Fibroblast of lung (primary cell): ENCODE data around the gene ETV6. TPM values are rescaled to one million over a fixed set of nuclear protein-coding genes. Genes with fewer than 3 reads are reported as not detected.

ENCODE experiments used
- DNase-seq, 2 donors: peaks; one replicate each; pipeline versions ENCODE4 v3.0.0 to v3.0.0-alpha.2; 2010; ENCODE audit warnings: low read depth in 2 of 2
- H2AFZ ChIP-seq: 2 replicates; pipeline ENCODE4 v1.5.1; 2012; ENCODE audit warnings: low read length, control low read depth, inconsistent platforms
- H3K27ac ChIP-seq: 2 replicates; pipeline ENCODE4 v1.5.1; 2011; ENCODE audit warnings: low read length, control low read depth; ENCODE audit not compliant: insufficient read depth
- H3K27me3 ChIP-seq: 2 replicates; pipeline ENCODE4 v1.5.1; 2011; ENCODE audit warnings: mild to moderate bottlenecking, low read length; ENCODE audit not compliant: control insufficient read depth, insufficient read depth
- H3K36me3 ChIP-seq: 2 replicates; pipeline ENCODE4 v1.5.1; 2011; ENCODE audit warnings: low read length; ENCODE audit not compliant: control insufficient read depth, insufficient read depth
- H3K4me1 ChIP-seq: 2 replicates; pipeline ENCODE4 v1.5.1; 2011; ENCODE audit warnings: low read length; ENCODE audit not compliant: control insufficient read depth, insufficient read depth; ENCODE audit errors: extremely low read depth
- H3K4me2 ChIP-seq: 2 replicates; pipeline ENCODE4 v1.5.1; 2011; ENCODE audit warnings: low read length, control low read depth; ENCODE audit not compliant: insufficient read depth; ENCODE audit errors: extremely low read depth
- H3K4me3 ChIP-seq, 4 experiments: fragments of 200-600 bp in 1 of 4; sonication (generic) in 1 of 4; replicated peaks in 1 of 4; 2 replicates each; pipeline ENCODE4 v1.5.1; 2011 to 2016; ENCODE audit warnings: low read length in 4 of 4, low read depth in 3 of 4, mild to moderate bottlenecking in 3 of 4, control low read depth in 2 of 4, inconsistent platforms in 1 of 4, mixed read lengths in 1 of 4; ENCODE audit not compliant: insufficient read depth in 1 of 4; ENCODE audit errors: control extremely low read depth in 1 of 4
- H3K79me2 ChIP-seq: 2 replicates; pipeline ENCODE4 v1.5.1; 2012; ENCODE audit warnings: mild to moderate bottlenecking, low read length, inconsistent platforms; ENCODE audit not compliant: control insufficient read depth, insufficient read depth
- H3K9ac ChIP-seq: 2 replicates; pipeline ENCODE4 v1.5.1; 2011; ENCODE audit warnings: mild to moderate bottlenecking, low read length, control low read depth; ENCODE audit not compliant: insufficient read depth
- H3K9me3 ChIP-seq: 2 replicates; pipeline ENCODE4 v1.5.1; 2012; ENCODE audit warnings: low read depth, low read length; ENCODE audit not compliant: control insufficient read depth, insufficient read depth
- H4K20me1 ChIP-seq: 2 replicates; pipeline ENCODE4 v1.5.1; 2011; ENCODE audit warnings: low read length; ENCODE audit not compliant: control insufficient read depth, insufficient read depth; ENCODE audit errors: extremely low read depth
- EZH2 ChIP-seq: IDR thresholded peaks from 2 replicates; pipeline ENCODE4 v1.5.1; 2012; ENCODE audit warnings: low read length, control low read depth, mild to moderate bottlenecking; ENCODE audit errors: missing control alignments
- polyA plus RNA-seq, 2 donors: library from polyadenylated mRNA; depleted of rRNA in 1 of 2; stranded (reverse) in 1 of 2; unstranded in 1 of 2; fragments of >200 nt; gene quantifications; 2 replicates each; pipeline ENCODE4 v1.2.1, GENCODE V29; 2011 to 2012; ENCODE audit warnings: missing spikeins in 1 of 2
- total RNA-seq: library from RNA; depleted of rRNA; stranded (reverse); fragments of >200 nt; gene quantifications from 2 replicates; pipeline ENCODE4 v1.2.1, GENCODE V29; 2014
- TF ChIP-seq, protein P1 (sequence below), 2 donors: IDR thresholded peaks in 1 of 2; conservative IDR thresholded peaks in 1 of 2; 1 replicate in 1 of 2; 2 replicates in 1 of 2; pipeline ENCODE4 v1.5.1; 2011 to 2012; ENCODE audit warnings: low read length in 2 of 2, control low read depth in 1 of 2, inconsistent platforms in 1 of 2, low read depth in 1 of 2, mild to moderate bottlenecking in 1 of 2

The ETV6 gene
- total and polyA plus RNA-seq, 2 donors (not counting 1 experiment from before 2014, with no cell fraction given): 4.3 to 8.9 TPM

DNA sequence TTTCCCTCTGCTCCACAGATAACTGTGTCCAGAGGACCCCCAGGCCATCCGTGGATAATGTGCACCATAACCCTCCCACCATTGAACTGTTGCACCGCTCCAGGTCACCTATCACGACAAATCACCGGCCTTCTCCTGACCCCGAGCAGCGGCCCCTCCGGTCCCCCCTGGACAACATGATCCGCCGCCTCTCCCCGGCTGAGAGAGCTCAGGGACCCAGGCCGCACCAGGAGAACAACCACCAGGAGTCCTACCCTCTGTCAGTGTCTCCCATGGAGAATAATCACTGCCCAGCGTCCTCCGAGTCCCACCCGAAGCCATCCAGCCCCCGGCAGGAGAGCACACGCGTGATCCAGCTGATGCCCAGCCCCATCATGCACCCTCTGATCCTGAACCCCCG lies 219.9 kb downstream of the ETV6 start:
- no peaks in the 10 kb centered on the region for H4K20me1 ChIP-seq
- H2AFZ ChIP-seq: no peak overlapping the region
- no peaks in the 10 kb centered on the region for H3K79me2 ChIP-seq
- H3K9me3 ChIP-seq: no peaks in the 10 kb centered on the region
- no peak overlapping the region for H3K4me2 ChIP-seq
- H3K4me1 ChIP-seq: no peaks in the 10 kb centered on the region
- H3K27ac ChIP-seq: no peak overlapping the region
- TF ChIP-seq EZH2: no peak
- TF ChIP-seq, protein P1, sequence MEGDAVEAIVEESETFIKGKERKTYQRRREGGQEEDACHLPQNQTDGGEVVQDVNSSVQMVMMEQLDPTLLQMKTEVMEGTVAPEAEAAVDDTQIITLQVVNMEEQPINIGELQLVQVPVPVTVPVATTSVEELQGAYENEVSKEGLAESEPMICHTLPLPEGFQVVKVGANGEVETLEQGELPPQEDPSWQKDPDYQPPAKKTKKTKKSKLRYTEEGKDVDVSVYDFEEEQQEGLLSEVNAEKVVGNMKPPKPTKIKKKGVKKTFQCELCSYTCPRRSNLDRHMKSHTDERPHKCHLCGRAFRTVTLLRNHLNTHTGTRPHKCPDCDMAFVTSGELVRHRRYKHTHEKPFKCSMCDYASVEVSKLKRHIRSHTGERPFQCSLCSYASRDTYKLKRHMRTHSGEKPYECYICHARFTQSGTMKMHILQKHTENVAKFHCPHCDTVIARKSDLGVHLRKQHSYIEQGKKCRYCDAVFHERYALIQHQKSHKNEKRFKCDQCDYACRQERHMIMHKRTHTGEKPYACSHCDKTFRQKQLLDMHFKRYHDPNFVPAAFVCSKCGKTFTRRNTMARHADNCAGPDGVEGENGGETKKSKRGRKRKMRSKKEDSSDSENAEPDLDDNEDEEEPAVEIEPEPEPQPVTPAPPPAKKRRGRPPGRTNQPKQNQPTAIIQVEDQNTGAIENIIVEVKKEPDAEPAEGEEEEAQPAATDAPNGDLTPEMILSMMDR (conservative IDR thresholded peaks at IDR 0.05 in 1 of 2, IDR thresholded peaks at IDR 0.05 in 1 of 2; ENCODE audit: low read depth in 1 of 2, low read length in 2 of 2): no peak
- H3K9ac ChIP-seq: no peak overlapping the region
- no peak for DNase-seq
- no peaks in the 10 kb centered on the region for H3K36me3 ChIP-seq
- H3K4me3 ChIP-seq: no peak overlapping the region
- H3K27me3 ChIP-seq: no peaks in the 10 kb centered on the region

DNA sequence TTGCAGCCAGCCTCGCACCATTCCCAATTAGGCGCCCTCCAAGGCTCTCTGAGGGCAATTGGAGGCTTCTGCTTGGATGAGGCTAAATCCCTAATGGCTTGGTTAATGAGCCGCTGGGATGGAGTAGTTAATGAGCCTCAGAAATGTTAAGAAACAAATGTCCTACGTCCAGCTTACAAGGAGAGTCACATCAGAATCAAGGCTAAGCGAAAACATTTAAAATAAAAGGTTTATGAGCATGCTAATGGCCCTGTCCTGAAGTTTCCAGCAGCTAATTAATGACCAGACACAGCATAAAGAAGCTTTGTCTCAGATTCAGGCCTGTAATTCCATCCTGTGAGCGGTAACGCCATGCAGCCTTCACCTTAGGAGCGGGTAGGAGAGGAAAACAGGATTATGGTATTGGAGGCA lies 220.6 kb downstream of the ETV6 start:
- no peak overlapping the region for H3K9ac ChIP-seq
- no peaks in the 10 kb centered on the region for H4K20me1 ChIP-seq
- no peak overlapping the region for H3K4me2 ChIP-seq
- TF ChIP-seq, protein P1 (conservative IDR thresholded peaks at IDR 0.05 in 1 of 2, IDR thresholded peaks at IDR 0.05 in 1 of 2; ENCODE audit: low read depth in 1 of 2, low read length in 2 of 2): no peak
- no peak for TF ChIP-seq EZH2
- no peak overlapping the region for H2AFZ ChIP-seq
- DNase-seq: no peak
- no peaks in the 10 kb centered on the region for H3K9me3 ChIP-seq
- no peak overlapping the region for H3K4me3 ChIP-seq
- H3K4me1 ChIP-seq: no peaks in the 10 kb centered on the region
- H3K27ac ChIP-seq: no peak overlapping the region
- no peaks in the 10 kb centered on the region for H3K36me3 ChIP-seq
- H3K79me2 ChIP-seq: no peaks in the 10 kb centered on the region
- H3K27me3 ChIP-seq: no peaks in the 10 kb centered on the region

DNA sequence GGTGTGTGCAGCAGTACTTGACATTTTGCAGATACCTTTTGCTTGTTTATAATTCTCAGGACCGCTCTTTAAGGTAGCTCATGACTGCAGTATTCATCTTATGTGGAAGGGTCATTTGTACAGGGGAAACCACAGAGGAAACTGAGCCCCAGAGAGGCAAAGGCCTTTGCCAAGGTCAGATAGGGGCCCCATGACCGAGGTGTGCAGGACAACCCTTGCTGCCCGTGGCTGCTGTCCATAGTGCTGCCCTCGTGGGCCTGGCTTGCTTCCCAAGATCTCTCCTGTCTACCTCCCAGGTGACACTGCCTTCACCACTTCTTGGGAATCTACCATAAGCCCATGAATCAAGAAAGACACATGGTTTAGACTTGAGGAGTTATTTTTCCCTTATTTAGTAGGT lies 222.6 kb downstream of the ETV6 start:
- Histone ChIP-seq H2AFZ (no peak overlapping the region), H3K4me1 (no peaks in the 10 kb centered on the region), H3K4me3 (no peak overlapping the region), H3K36me3 (no peaks in the 10 kb centered on the region), H3K27ac (no peak overlapping the region), H4K20me1 (no peaks in the 10 kb centered on the region), H3K9ac (no peak overlapping the region), H3K27me3 (no peaks in the 10 kb centered on the region), H3K79me2 (no peaks in the 10 kb centered on the region), H3K9me3 (no peaks in the 10 kb centered on the region), H3K4me2 (no peak overlapping the region)
- TF ChIP-seq, protein P1 (conservative IDR thresholded peaks at IDR 0.05 in 1 of 2, IDR thresholded peaks at IDR 0.05 in 1 of 2; ENCODE audit: low read depth in 1 of 2, low read length in 2 of 2): no peak
- no peak for TF ChIP-seq EZH2
- no peak for DNase-seq
